Measurements from ENCODE around the gene EPS8.
"Not testable (repeated sequence)": the region's sequence is repeated elsewhere in the genome, so short reads cannot be mapped to it uniquely, and the experiment has no call there.

The EPS8 gene

GRCh38 chr12:15634010-15634683, 155.0 kb downstream of the EPS8 start:
- H3K4me1 Mint-ChIP-seq (ENCODE audit: low read depth) = peaks cover 3% of the 10 kb centered on the region
- no peak overlapping the region for H3K27ac Mint-ChIP-seq
- intact Hi-C loops (cut with micrococcal nuclease) = no loop called here
- H3K4me3 Mint-ChIP-seq = no peak overlapping the region
- peaks cover 1% of the 10 kb centered on the region for H3K27me3 Mint-ChIP-seq
- no peaks in the 10 kb centered on the region for H3K9me3 Mint-ChIP-seq
- H3K36me3 Mint-ChIP-seq (ENCODE audit: low read depth) = no peaks in the 10 kb centered on the region

DNA sequence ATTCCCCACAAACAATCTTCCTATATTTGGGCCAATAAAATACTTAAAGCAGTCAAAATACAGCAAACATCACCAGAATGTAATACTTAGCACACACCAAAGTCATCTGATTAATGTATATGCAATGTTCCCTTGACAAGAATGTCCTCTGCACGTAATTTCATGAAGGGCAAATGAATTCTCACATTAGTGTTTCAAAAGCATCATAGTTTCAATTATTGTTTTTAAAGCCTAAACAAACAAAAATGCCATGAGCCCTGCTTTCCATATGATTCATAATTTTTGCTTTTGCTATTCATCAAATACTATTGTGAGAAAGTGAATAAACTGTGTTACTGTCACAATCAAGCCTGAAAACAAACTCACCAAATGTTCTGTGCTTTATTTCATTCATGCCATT, 156.0 kb downstream of the EPS8 start:
- Mint-ChIP-seq H3K36me3 (ENCODE audit: low read depth) (no peaks in the 10 kb centered on the region), H3K27ac (no peak overlapping the region), H3K27me3 (peaks cover 1% of the 10 kb centered on the region), H3K9me3 (no peaks in the 10 kb centered on the region), H3K4me1 (ENCODE audit: low read depth) (peaks cover 5% of the 10 kb centered on the region), H3K4me3 (no peak overlapping the region)
- intact Hi-C loops (cut with micrococcal nuclease) = no loop called here

DNA sequence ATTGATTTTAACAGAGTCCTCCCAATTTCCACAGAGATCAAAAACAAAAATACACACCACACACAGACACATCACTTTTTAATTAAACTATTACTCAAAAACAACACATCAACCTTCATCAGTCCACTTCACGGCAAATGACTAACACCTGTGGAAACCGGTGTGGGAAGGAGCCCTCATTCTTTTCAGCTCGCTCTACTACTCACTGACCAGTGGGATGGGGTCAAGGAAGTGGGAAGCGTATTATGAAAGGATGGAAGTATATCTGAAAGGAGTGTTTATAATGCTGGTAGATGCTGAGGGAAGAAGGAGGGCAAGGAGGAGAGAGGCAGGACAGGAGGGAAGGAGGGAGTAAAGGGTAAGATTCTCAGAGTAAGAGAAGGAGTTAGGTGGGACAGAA, 156.5 kb downstream of the EPS8 start:
- H3K36me3 Mint-ChIP-seq (ENCODE audit: low read depth) = no peaks in the 10 kb centered on the region
- no peak overlapping the region for H3K27ac Mint-ChIP-seq
- intact Hi-C loops (cut with micrococcal nuclease) = no loop called here
- H3K9me3 Mint-ChIP-seq = no peaks in the 10 kb centered on the region
- H3K4me1 Mint-ChIP-seq (ENCODE audit: low read depth) = peaks cover 5% of the 10 kb centered on the region
- H3K4me3 Mint-ChIP-seq = no peak overlapping the region
- H3K27me3 Mint-ChIP-seq = peaks cover 1% of the 10 kb centered on the region

- H3K4me3 Mint-ChIP-seq = no peak overlapping the region
- intact Hi-C loops (cut with micrococcal nuclease) = no loop called here
- peaks cover 5% of the 10 kb centered on the region for H3K4me1 Mint-ChIP-seq (ENCODE audit: low read depth)
- H3K9me3 Mint-ChIP-seq = no peaks in the 10 kb centered on the region
- no peak overlapping the region for H3K27ac Mint-ChIP-seq
- H3K27me3 Mint-ChIP-seq = peaks cover 1% of the 10 kb centered on the region
- H3K36me3 Mint-ChIP-seq (ENCODE audit: low read depth) = no peaks in the 10 kb centered on the region
Measured at GRCh38 chr12:15631007-15631715, 158.0 kb downstream of the EPS8 start.

DNA sequence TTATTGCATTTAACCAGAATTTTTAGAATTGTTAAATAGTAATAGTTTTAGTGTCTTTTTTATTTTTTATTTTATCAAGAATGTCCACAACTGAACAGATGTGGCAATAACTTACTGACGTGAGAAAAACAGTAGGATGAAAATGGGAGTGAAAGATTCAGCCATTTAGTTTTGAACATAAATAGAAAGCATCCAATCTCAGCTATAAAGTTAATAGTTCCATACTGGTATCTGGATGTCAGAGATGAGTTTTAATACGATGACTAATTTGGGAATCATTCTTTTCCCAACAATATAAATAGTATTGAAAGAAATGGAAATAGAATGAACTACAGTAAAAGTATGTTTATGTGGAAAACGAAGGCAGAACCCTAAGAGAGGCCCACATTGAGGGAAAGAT, 159.4 kb downstream of the EPS8 start:
- Mint-ChIP-seq H3K27me3 (peaks cover 1% of the 10 kb centered on the region), H3K27ac (no peak overlapping the region), H3K36me3 (ENCODE audit: low read depth) (no peaks in the 10 kb centered on the region), H3K4me3 (no peak overlapping the region), H3K4me1 (ENCODE audit: low read depth) (peaks cover 5% of the 10 kb centered on the region), H3K9me3 (no peaks in the 10 kb centered on the region)
- intact Hi-C loops (cut with micrococcal nuclease) = no loop called here

DNA sequence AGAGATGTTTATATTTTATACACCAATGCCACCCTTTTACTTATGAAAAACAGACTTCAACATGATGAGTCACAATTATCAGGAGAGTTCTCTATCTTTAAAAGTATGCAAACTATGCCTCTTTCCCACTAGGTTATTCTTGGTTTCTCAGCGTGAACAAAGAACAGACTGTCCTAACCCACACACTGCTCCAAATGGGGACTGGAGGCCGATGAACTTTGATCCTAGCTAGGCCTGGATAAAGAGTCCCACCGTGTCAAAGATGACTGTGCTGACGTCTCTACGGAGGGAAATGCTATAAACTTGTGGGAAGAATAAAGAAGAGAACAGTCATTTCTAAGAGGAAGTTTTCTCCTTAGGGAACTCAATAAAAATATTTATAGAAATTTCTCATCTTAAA, 160.1 kb downstream of the EPS8 start:
- no peak overlapping the region for H3K4me3 Mint-ChIP-seq
- no peaks in the 10 kb centered on the region for H3K36me3 Mint-ChIP-seq (ENCODE audit: low read depth)
- peaks cover 1% of the 10 kb centered on the region for H3K27me3 Mint-ChIP-seq
- peaks cover 5% of the 10 kb centered on the region for H3K4me1 Mint-ChIP-seq (ENCODE audit: low read depth)
- no peaks in the 10 kb centered on the region for H3K9me3 Mint-ChIP-seq
- intact Hi-C loops (cut with micrococcal nuclease) = no loop called here
- peak overlapping the region; percentile 59 for H3K27ac Mint-ChIP-seq

GRCh38 chr12:15627995-15628945, 160.9 kb downstream of the EPS8 start:
- intact Hi-C loops (cut with micrococcal nuclease) = no loop called here
- no peaks in the 10 kb centered on the region for H3K27me3 Mint-ChIP-seq
- no peak overlapping the region for H3K27ac Mint-ChIP-seq
- no peaks in the 10 kb centered on the region for H3K36me3 Mint-ChIP-seq (ENCODE audit: low read depth)
- peaks cover 5% of the 10 kb centered on the region for H3K4me1 Mint-ChIP-seq (ENCODE audit: low read depth)
- no peaks in the 10 kb centered on the region for H3K9me3 Mint-ChIP-seq
- H3K4me3 Mint-ChIP-seq = no peak overlapping the region

GRCh38 chr12:15625075-15625474, 164.1 kb downstream of the EPS8 start:
- Mint-ChIP-seq H3K4me1 (ENCODE audit: low read depth) (peaks cover 10% of the 10 kb centered on the region), H3K4me3 (no peak overlapping the region), H3K27me3 (no peaks in the 10 kb centered on the region), H3K27ac (no peak overlapping the region), H3K9me3 (no peaks in the 10 kb centered on the region), H3K36me3 (ENCODE audit: low read depth) (no peaks in the 10 kb centered on the region)
- intact Hi-C loops (cut with micrococcal nuclease) = no loop called here

GRCh38 chr12:15620741-15621539, 168.2 kb downstream of the EPS8 start:
- H3K27ac Mint-ChIP-seq = no peak overlapping the region
- H3K36me3 Mint-ChIP-seq (ENCODE audit: low read depth) = no peaks in the 10 kb centered on the region
- no peaks in the 10 kb centered on the region for H3K27me3 Mint-ChIP-seq
- intact Hi-C loops (cut with micrococcal nuclease) = no loop called here
- H3K4me1 Mint-ChIP-seq (ENCODE audit: low read depth) = peaks cover 5% of the 10 kb centered on the region
- H3K4me3 Mint-ChIP-seq = no peak overlapping the region
- peaks cover 8% of the 10 kb centered on the region for H3K9me3 Mint-ChIP-seq

GRCh38 chr12:15616495-15616894, 172.7 kb downstream of the EPS8 start:
- intact Hi-C loops (cut with micrococcal nuclease); H3K4me1 Mint-ChIP-seq (ENCODE audit: low read depth); H3K27ac Mint-ChIP-seq; H3K27me3 Mint-ChIP-seq; H3K4me3 Mint-ChIP-seq; H3K36me3 Mint-ChIP-seq (ENCODE audit: low read depth): not testable (repeated sequence)
- H3K9me3 Mint-ChIP-seq = peaks cover 17% of the 10 kb centered on the region

DNA sequence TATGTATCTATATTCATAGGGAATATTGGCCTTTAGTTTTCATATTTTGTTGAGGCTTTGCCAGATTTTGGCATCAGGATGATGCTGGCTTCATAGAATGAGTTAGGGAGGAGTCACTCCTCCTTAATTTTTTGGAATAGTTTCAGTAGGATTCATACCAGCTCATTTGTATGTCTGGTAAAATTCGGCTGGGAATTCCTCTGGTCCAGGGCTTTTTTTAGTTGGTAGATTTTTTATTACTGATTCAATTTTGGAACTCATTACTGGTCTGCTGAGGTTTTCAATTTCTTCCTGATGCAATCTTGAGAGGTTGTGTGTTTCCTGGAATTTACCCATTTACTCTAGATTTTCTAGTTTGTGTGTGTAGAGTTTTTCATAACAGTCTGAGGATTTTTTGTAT, 175.2 kb downstream of the EPS8 start:
- intact Hi-C loops (cut with micrococcal nuclease) = no loop called here
- Mint-ChIP-seq H3K27me3 (no peaks in the 10 kb centered on the region), H3K4me1 (ENCODE audit: low read depth) (peaks cover 5% of the 10 kb centered on the region), H3K9me3 (peaks cover 17% of the 10 kb centered on the region), H3K36me3 (ENCODE audit: low read depth) (no peaks in the 10 kb centered on the region), H3K27ac (no peak overlapping the region), H3K4me3 (no peak overlapping the region)

GRCh38 chr12:15608941-15609340, 180.2 kb downstream of the EPS8 start:
- intact Hi-C loops (cut with micrococcal nuclease) = loop anchor here (10.0 kb wide), 1 partner anchor 86 kb away; no protein-coding TSS in a partner anchor
- peaks cover 1% of the 10 kb centered on the region for H3K27me3 Mint-ChIP-seq
- no peak overlapping the region for H3K27ac Mint-ChIP-seq
- H3K4me1 Mint-ChIP-seq (ENCODE audit: low read depth) = peaks cover 31% of the 10 kb centered on the region
- H3K4me3 Mint-ChIP-seq = no peak overlapping the region
- H3K9me3 Mint-ChIP-seq = peaks cover 9% of the 10 kb centered on the region
- no peaks in the 10 kb centered on the region for H3K36me3 Mint-ChIP-seq (ENCODE audit: low read depth)

- Mint-ChIP-seq H3K9me3 (peaks cover 7% of the 10 kb centered on the region), H3K27ac (no peak overlapping the region), H3K27me3 (peaks cover 1% of the 10 kb centered on the region), H3K4me1 (ENCODE audit: low read depth) (peaks cover 34% of the 10 kb centered on the region), H3K4me3 (no peak overlapping the region), H3K36me3 (ENCODE audit: low read depth) (no peaks in the 10 kb centered on the region)
- intact Hi-C loops (cut with micrococcal nuclease) = loop anchor here (10.0 kb wide), 1 partner anchor 86 kb away; no protein-coding TSS in a partner anchor
Measured at GRCh38 chr12:15608406-15608805, 180.8 kb downstream of the EPS8 start.

Data from dendritic cell treated with granulocyte-macrophage colony-stimulating factor and Interleukin-4, amounts not matched to agents 40 ng/mL and 50 ng/mL, for 4 days (primary cell).